GM12864 (cell line): Measurements from ENCODE around the gene COIL.

ENCODE experiments used
- DNase-seq: peaks from one replicate; pipeline ENCODE4 v3.0.0-alpha.2; 2011; ENCODE audit warnings: low read depth
- H3K4me3 ChIP-seq: 2 replicates; pipeline ENCODE4 v1.5.1; 2011; ENCODE audit warnings: mild to moderate bottlenecking, low read depth, low read length, control low read depth
- TF ChIP-seq, protein P1 (sequence below): IDR thresholded peaks from 2 replicates; pipeline ENCODE4 v1.5.1; 2011; ENCODE audit warnings: low read depth, mild to moderate bottlenecking, moderate library complexity, low read length, control low read depth, inconsistent platforms; ENCODE audit errors: missing control alignments

Gene COIL

DNA sequence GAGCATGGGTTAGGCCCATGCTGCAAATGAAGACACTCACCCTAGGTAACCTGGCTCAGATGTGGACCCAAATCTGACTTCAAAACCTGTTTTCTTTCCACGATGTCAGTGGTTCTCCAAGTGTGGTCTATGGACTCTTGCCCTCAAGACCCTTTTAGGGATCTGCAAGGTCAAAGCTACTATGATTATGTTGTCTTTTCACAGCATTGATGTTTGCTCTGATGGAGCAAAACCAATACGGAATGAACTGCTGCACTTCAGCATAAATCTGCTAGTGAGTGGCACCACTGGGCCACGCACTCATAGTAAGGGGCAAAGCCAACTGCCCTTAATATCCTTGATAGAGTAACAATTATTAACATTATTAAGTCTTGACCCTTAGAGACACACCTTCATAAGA lies 25.4 kb downstream of the COIL start:
- no peak for DNase-seq
- TF ChIP-seq, protein P1, sequence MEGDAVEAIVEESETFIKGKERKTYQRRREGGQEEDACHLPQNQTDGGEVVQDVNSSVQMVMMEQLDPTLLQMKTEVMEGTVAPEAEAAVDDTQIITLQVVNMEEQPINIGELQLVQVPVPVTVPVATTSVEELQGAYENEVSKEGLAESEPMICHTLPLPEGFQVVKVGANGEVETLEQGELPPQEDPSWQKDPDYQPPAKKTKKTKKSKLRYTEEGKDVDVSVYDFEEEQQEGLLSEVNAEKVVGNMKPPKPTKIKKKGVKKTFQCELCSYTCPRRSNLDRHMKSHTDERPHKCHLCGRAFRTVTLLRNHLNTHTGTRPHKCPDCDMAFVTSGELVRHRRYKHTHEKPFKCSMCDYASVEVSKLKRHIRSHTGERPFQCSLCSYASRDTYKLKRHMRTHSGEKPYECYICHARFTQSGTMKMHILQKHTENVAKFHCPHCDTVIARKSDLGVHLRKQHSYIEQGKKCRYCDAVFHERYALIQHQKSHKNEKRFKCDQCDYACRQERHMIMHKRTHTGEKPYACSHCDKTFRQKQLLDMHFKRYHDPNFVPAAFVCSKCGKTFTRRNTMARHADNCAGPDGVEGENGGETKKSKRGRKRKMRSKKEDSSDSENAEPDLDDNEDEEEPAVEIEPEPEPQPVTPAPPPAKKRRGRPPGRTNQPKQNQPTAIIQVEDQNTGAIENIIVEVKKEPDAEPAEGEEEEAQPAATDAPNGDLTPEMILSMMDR: no peak
- no peak overlapping the region for H3K4me3 ChIP-seq

DNA sequence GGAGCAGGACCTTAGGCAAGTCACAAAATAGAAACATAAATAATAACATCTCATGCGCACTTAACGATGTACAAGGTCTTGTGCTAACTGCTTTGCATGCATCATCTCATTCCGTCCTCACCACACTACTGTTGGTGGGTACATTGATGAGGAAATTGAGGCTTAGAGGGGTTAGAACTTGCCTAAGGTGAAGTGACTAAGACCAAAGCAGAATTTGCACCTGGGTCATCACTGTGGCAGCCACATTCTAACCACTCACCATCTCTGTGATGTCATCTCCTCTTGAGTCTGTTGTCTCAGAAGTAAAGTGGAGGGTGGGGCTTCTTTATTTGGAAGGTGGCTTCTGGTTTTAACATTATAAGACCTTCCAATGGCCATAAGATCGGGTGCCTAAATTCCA lies 26.6 kb downstream of the COIL start:
- H3K4me3 ChIP-seq: no peak overlapping the region
- TF ChIP-seq, protein P1: no peak
- no peak for DNase-seq

DNA sequence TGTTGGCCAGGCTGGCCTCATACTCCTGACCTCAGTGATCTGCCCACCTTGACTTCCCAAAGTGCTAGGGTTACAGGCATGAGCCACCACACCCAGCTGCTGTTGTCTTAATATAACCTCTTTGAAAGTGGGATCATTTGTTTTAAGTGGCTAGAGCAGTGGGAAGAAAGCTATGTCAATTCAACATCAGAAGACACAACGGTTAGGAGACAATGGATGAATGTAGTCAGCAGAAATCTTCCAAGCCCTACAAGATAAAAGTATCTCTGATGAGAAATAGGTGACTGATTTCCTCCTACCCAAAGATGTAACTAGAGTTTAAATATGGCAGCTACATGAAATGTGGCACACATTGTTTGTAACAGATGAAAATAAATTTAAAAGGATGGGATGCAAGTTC lies 27.0 kb downstream of the COIL start:
- no peak overlapping the region for H3K4me3 ChIP-seq
- DNase-seq: no peak
- TF ChIP-seq, protein P1: no peak

DNA sequence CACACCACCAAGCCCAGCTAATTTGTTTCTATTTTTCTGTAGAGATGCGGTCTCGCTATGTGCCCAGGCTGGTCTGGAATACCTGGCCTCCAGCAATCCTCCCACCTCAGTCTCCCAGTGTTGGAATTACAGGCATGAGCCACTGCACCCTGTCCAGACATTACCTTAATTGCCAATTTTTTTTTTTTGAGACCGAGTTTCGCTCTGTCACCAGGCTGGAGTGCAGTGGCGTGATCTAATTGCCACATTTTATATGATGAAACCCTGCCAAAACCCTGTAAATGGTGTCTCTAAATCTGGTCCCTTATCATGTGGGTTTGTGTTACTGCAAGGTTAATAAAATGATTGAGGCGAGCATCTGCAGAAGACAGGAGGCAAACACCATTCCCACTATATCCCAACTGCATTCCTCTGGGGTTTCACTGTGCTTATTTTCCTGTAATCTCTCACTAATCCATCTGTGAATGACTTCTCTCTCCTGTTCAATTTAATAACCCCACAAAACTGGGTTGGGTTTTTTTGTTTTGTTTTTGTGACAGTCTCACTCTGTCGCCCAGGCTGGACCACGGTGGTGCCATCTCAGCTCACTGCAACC lies 27.6 kb downstream of the COIL start:
- DNase-seq: no peak
- TF ChIP-seq, protein P1: no peak
- no peak overlapping the region for H3K4me3 ChIP-seq

DNA sequence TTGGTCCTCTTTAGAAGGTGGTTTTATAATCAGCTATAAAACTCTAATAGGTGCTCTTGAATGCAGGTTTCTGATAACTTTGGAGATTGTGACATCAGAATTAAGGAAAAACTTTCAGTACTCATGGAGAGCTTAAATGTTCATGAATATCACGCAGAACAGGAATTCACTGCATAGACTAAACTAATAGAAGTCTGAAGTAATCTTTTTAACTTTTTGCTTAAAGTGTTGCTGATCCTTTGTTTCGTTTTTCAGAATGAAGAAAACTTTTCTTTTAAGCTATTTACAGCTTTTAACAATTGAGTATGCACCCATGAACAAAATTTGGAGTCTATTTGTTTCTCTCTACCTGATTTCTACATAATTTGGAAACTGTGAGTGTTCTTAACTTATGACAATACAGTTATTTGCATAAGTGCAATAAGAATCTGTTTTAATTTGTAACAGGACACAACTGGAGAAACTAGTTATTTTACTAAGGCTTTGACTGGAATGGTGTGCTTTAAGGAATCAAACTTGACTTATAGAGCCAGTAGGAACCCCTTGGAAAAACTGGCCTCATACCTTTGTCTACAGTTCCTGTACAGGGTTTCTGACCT lies 30.0 kb downstream of the COIL start:
- DNase-seq: no peak
- no peak overlapping the region for H3K4me3 ChIP-seq
- TF ChIP-seq, protein P1: no peak

DNA sequence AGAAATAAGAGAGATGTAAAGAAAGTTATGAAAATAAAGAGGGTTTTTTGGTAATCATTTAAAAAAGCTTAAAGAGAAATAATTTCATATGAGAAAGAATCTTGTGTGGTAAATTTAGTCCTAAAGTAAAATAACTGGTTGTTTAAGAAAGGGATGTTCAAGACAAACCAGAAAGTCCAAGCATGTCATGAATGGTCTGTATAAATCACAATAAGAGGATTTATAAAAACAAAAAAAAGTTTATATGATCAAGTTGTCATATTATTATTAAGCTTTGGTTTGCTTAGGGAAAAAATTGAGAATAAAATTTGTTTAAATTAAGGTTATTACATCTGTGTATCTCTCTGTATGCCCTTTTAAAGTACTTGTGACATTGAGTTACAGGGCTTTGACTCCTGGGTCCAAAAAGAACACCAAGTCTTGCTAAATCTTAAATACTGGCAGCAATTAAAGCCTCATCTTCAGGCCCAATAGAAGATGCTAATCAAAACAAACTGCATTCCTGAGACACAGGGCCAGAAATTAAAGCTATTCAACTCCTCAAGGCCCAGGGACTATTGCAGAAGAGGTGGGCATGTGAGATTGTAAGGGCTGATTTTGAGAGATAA lies 31.4 kb downstream of the COIL start:
- no peak overlapping the region for H3K4me3 ChIP-seq
- no peak for DNase-seq
- TF ChIP-seq, protein P1: no peak

DNA sequence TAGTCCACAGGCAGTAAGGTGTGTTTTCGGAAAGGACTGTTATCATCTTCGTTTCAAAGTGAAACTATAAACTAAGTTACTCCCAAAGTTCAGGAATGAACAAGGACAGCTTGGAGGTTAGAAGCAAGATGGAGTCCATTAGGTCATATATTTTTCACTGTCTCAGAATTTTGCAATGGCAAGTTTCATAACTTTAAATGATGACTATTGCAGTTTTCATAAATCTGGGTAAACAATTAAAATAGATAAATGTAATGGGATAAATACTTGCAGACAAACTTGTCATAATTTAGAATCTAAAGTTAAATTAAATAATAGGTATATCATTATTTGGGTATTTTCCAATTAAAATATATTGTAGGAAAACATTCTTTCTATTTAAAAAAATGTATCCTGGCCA lies 32.3 kb downstream of the COIL start:
- no peak for DNase-seq
- no peak overlapping the region for H3K4me3 ChIP-seq
- TF ChIP-seq, protein P1: no peak
